Femur (tissue), 1 donor: Measurements from ENCODE around the gene AP5Z1.

Experiments
- DNase-seq: peaks from one replicate; pipeline ENCODE4 v3.0.0-alpha.2; 2017

AP5Z1 gene

GRCh38 chr7:4805110-4805983 is 29.9 kb downstream of the AP5Z1 start:
- no peak for DNase-seq

- no peak for DNase-seq
Measured at GRCh38 chr7:4805984-4806300, 30.5 kb downstream of the AP5Z1 start.

- DNase-seq: no peak
Measured at GRCh38 chr7:4806983-4807597, 31.7 kb downstream of the AP5Z1 start.

GRCh38 chr7:4807598-4808016 is 32.2 kb downstream of the AP5Z1 start:
- no peak for DNase-seq

GRCh38 chr7:4808026-4808425 is 32.6 kb downstream of the AP5Z1 start:
- no peak for DNase-seq

- peak; percentile 9 for DNase-seq
Measured at GRCh38 chr7:4808565-4808964, 33.1 kb downstream of the AP5Z1 start.

GRCh38 chr7:4809091-4809591 is 33.7 kb downstream of the AP5Z1 start:
- peak; percentile 40 for DNase-seq

- DNase-seq: no peak
Measured at GRCh38 chr7:4809666-4810065, 34.2 kb downstream of the AP5Z1 start.

GRCh38 chr7:4814433-4814832 is 39.0 kb downstream of the AP5Z1 start:
- DNase-seq: no peak

- no peak for DNase-seq
Measured at GRCh38 chr7:4815121-4815520, 39.7 kb downstream of the AP5Z1 start.

GRCh38 chr7:4815609-4816418 is 40.4 kb downstream of the AP5Z1 start:
- no peak for DNase-seq

GRCh38 chr7:4816419-4817080 is 41.1 kb downstream of the AP5Z1 start:
- no peak for DNase-seq

- no peak for DNase-seq
Measured at GRCh38 chr7:4817178-4817901, 41.9 kb downstream of the AP5Z1 start.

GRCh38 chr7:4818000-4818794 is 42.8 kb downstream of the AP5Z1 start:
- no peak for DNase-seq

- peak; percentile 67 for DNase-seq
Measured at GRCh38 chr7:4819560-4820404, 44.4 kb downstream of the AP5Z1 start.

GRCh38 chr7:4820405-4820966 is 45.1 kb downstream of the AP5Z1 start:
- DNase-seq: peak; percentile 47

- DNase-seq: peak; percentile 31
Measured at GRCh38 chr7:4820967-4821471, 45.6 kb downstream of the AP5Z1 start.

- DNase-seq: no peak
Measured at GRCh38 chr7:4822677-4823076, 47.3 kb downstream of the AP5Z1 start.

- DNase-seq: no peak
Measured at GRCh38 chr7:4823441-4824119, 48.2 kb downstream of the AP5Z1 start.
